ENCODE results near the gene INPP5K. TPM values are rescaled to one million over a fixed set of nuclear protein-coding genes. Genes with fewer than 3 reads are reported as not detected.

The INPP5K gene
- total RNA-seq, 4 donors from 2014 or later = 168 to 321 (median 200) TPM

GRCh38 chr17:1486802-1487695 lies 29.4 kb downstream of the INPP5K start:
- TF ChIP-seq CTCF (IDR thresholded peaks at IDR 0.05; ENCODE audit: low read depth) = no peak

GRCh38 chr17:1485423-1486376 lies 30.7 kb downstream of the INPP5K start:
- TF ChIP-seq CTCF (IDR thresholded peaks at IDR 0.05; ENCODE audit: low read depth) = no peak

GRCh38 chr17:1484676-1485422 lies 31.6 kb downstream of the INPP5K start:
- no peak for TF ChIP-seq CTCF (IDR thresholded peaks at IDR 0.05; ENCODE audit: low read depth)

- no peak for TF ChIP-seq CTCF (IDR thresholded peaks at IDR 0.05; ENCODE audit: low read depth)
Measured at GRCh38 chr17:1484060-1484535, 32.3 kb downstream of the INPP5K start.

GRCh38 chr17:1482680-1483079 lies 33.7 kb downstream of the INPP5K start:
- TF ChIP-seq CTCF (IDR thresholded peaks at IDR 0.05; ENCODE audit: low read depth) = no peak

GRCh38 chr17:1481736-1482135 lies 34.7 kb downstream of the INPP5K start:
- no peak for TF ChIP-seq CTCF (IDR thresholded peaks at IDR 0.05; ENCODE audit: low read depth)
